Osteoblast (primary cell): ENCODE data around the gene LAMA1. TPM values are rescaled to one million over a fixed set of nuclear protein-coding genes. Genes with fewer than 3 reads are reported as not detected.
"Not testable (repeated sequence)": the region's sequence is repeated elsewhere in the genome, so short reads cannot be mapped to it uniquely, and the experiment has no call there.

Source experiments
- DNase-seq: peaks from one replicate; pipeline ENCODE4 v3.0.0; 2011; ENCODE audit warnings: low spot score, mixed read lengths; ENCODE audit not compliant: insufficient read length; ENCODE audit errors: missing footprints
- H2AFZ ChIP-seq: 2 replicates; pipeline ENCODE4 v1.6.0; 2011; ENCODE audit warnings: mild to moderate bottlenecking, low read length
- H3K27ac ChIP-seq: 2 replicates; pipeline ENCODE4 v1.5.1; 2011; ENCODE audit warnings: mild to moderate bottlenecking, low read depth, low read length, moderate library complexity
- H3K27me3 ChIP-seq: 2 replicates; pipeline ENCODE4 v1.6.0; 2012; ENCODE audit warnings: mild to moderate bottlenecking, control low read depth, inconsistent platforms, low read length, moderate library complexity; ENCODE audit not compliant: insufficient read depth
- H3K36me3 ChIP-seq: 2 replicates; pipeline ENCODE4 v1.5.1; 2011; ENCODE audit warnings: mild to moderate bottlenecking, low read length, control low read depth, moderate library complexity; ENCODE audit not compliant: insufficient read depth
- H3K4me1 ChIP-seq: 2 replicates; pipeline ENCODE4 v1.5.1; 2011; ENCODE audit warnings: mild to moderate bottlenecking, low read length, control low read depth, moderate library complexity; ENCODE audit not compliant: insufficient read depth
- H3K4me2 ChIP-seq: 2 replicates; pipeline ENCODE4 v1.6.0; 2011; ENCODE audit warnings: mild to moderate bottlenecking, low read length; ENCODE audit not compliant: insufficient read depth
- H3K4me3 ChIP-seq: fragments of 200-600 bp; sonication (generic); 3 replicates; pipeline ENCODE4 v1.5.1; 2012; ENCODE audit warnings: mild to moderate bottlenecking, low read length, inconsistent platforms; ENCODE audit not compliant: insufficient read depth
- H3K79me2 ChIP-seq: 2 replicates; pipeline ENCODE4 v1.6.0; 2012; ENCODE audit warnings: mild to moderate bottlenecking, low read length, control low read depth, inconsistent platforms; ENCODE audit not compliant: insufficient read depth
- H3K9me3 ChIP-seq: 2 replicates; pipeline ENCODE4 v1.5.1; 2011; ENCODE audit warnings: low read depth, low read length, control low read depth
- H4K20me1 ChIP-seq: 2 replicates; pipeline ENCODE4 v1.6.0; 2012; ENCODE audit warnings: mild to moderate bottlenecking, low read length, control low read depth; ENCODE audit not compliant: insufficient read depth
- CTCF ChIP-seq: IDR thresholded peaks from 2 replicates; pipeline ENCODE4 v1.5.1; 2011; ENCODE audit warnings: mild to moderate bottlenecking, low read depth, low read length, moderate library complexity; ENCODE audit errors: extremely low read depth
- total RNA-seq: library from RNA; depleted of rRNA; stranded (reverse); fragments of >200 nt; gene quantifications from 2 replicates; pipeline ENCODE4 v1.2.3, GENCODE V29; 2012

Gene LAMA1
- total RNA-seq, 1 donor = 8.3 TPM

- no peak for DNase-seq
These were observed 175.6 kb downstream of the LAMA1 start for GRCh38 chr18:6941996-6942395.

GRCh38 chr18:6940451-6940850, 177.1 kb downstream of the LAMA1 start:
- Histone ChIP-seq H3K4me2 (no peak overlapping the region), H3K4me1 (no peaks in the 10 kb centered on the region), H3K4me3 (no peak overlapping the region), H2AFZ (no peak overlapping the region), H3K27me3 (no peaks in the 10 kb centered on the region), H3K36me3 (no peaks in the 10 kb centered on the region), H4K20me1 (no peaks in the 10 kb centered on the region), H3K79me2 (no peaks in the 10 kb centered on the region), H3K9me3 (no peaks in the 10 kb centered on the region), H3K27ac (no peak overlapping the region)
- no peak for DNase-seq
- no peak for TF ChIP-seq CTCF

More at GRCh38 chr18:6941996-6942395, 175.6 kb downstream of the LAMA1 start:
- Histone ChIP-seq H3K79me2 (no peaks in the 10 kb centered on the region), H3K9me3 (no peaks in the 10 kb centered on the region), H4K20me1 (no peaks in the 10 kb centered on the region), H3K36me3 (no peaks in the 10 kb centered on the region), H3K4me1 (no peaks in the 10 kb centered on the region), H3K27me3 (no peaks in the 10 kb centered on the region), H2AFZ (no peak overlapping the region), H3K4me2 (no peak overlapping the region), H3K4me3 (no peak overlapping the region), H3K27ac (no peak overlapping the region)
- TF ChIP-seq CTCF = no peak

GRCh38 chr18:6939972-6940371, 177.6 kb downstream of the LAMA1 start:
- H3K36me3 ChIP-seq = no peaks in the 10 kb centered on the region
- no peak overlapping the region for H3K27ac ChIP-seq
- no peak overlapping the region for H3K4me2 ChIP-seq
- H3K4me3 ChIP-seq = no peak overlapping the region
- no peaks in the 10 kb centered on the region for H4K20me1 ChIP-seq
- no peaks in the 10 kb centered on the region for H3K79me2 ChIP-seq
- H3K27me3 ChIP-seq = peaks cover 2% of the 10 kb centered on the region
- H3K4me1 ChIP-seq = no peaks in the 10 kb centered on the region
- H3K9me3 ChIP-seq = no peaks in the 10 kb centered on the region
- no peak for TF ChIP-seq CTCF
- no peak for DNase-seq
- H2AFZ ChIP-seq = no peak overlapping the region

- H4K20me1 ChIP-seq, H2AFZ ChIP-seq, H3K79me2 ChIP-seq, H3K4me3 ChIP-seq, H3K27ac ChIP-seq, H3K27me3 ChIP-seq, H3K9me3 ChIP-seq, H3K4me2 ChIP-seq, DNase-seq, H3K4me1 ChIP-seq, H3K36me3 ChIP-seq: not testable (repeated sequence)
These were observed 179.2 kb downstream of the LAMA1 start for GRCh38 chr18:6938403-6938802.
